Uterus (tissue), 4 donors: Measurements from ENCODE around the gene GALNT7. TPM values are rescaled to one million over a fixed set of nuclear protein-coding genes. Genes with fewer than 3 reads are reported as not detected.

Experiments used
- DNase-seq, 2 donors: peaks; one replicate each; pipeline ENCODE4 v3.0.0-alpha.2; 2019 to 2020
- H3K27ac ChIP-seq, 2 donors: fragments of 200-600 bp; sonication (generic); 1 replicate in 1 of 2; 2 replicates in 1 of 2; pipeline ENCODE4 v1.5.1; 2016 to 2018
- H3K27me3 ChIP-seq, 2 donors: fragments of 200-600 bp; sonication (generic); one replicate each; pipeline ENCODE4 v1.5.1; 2018 to 2019; ENCODE audit warnings: control low read depth in 1 of 2
- H3K36me3 ChIP-seq, 2 donors: fragments of 200-600 bp; sonication (generic); one replicate each; pipeline ENCODE4 v1.5.1; 2019; ENCODE audit warnings: control low read depth in 1 of 2
- H3K4me1 ChIP-seq, 2 donors: fragments of 200-600 bp; sonication (generic); one replicate each; pipeline ENCODE4 v1.5.1; 2018 to 2019; ENCODE audit warnings: control low read depth in 1 of 2
- H3K4me3 ChIP-seq, 2 donors: fragments of 200-600 bp; sonication (generic); 1 replicate in 1 of 2; 2 replicates in 1 of 2; pipeline ENCODE4 v1.5.1; 2018 to 2019; ENCODE audit warnings: mild to moderate bottlenecking in 1 of 2
- H3K9me3 ChIP-seq, 2 donors: fragments of 200-600 bp; sonication (generic); one replicate each; pipeline ENCODE4 v1.5.1; 2019; ENCODE audit warnings: control low read depth in 1 of 2
- CTCF ChIP-seq, 4 experiments: fragments of 200-600 bp in 2 of 4; fragments of 450-650 bp in 2 of 4; sonication (generic) in 2 of 4; IDR thresholded peaks; one replicate each; pipeline ENCODE4 v1.5.1; 2016 to 2019; ENCODE audit warnings: antibody characterized with exemption in 4 of 4, mild to moderate bottlenecking in 2 of 4, moderate library complexity in 1 of 4
- POLR2A ChIP-seq, 2 donors: fragments of 450-650 bp; IDR thresholded peaks; one replicate each; pipeline ENCODE4 v1.6.1; 2016; ENCODE audit warnings: antibody characterized with exemption in 2 of 2, mild to moderate bottlenecking in 1 of 2, moderate library complexity in 1 of 2
- intact Hi-C: fragments of 100-400 bp; cut with DNase I; formaldehyde crosslinking; loops from one replicate; pipeline ENCODE4 v1.15.1; 2023; ENCODE audit warnings: low total_unique reads
- total RNA-seq, 4 donors: library from RNA; depleted of rRNA in 3 of 4; stranded (reverse); fragments of >200 nt in 3 of 4; gene quantifications; one replicate each; pipeline versions ENCODE4 v1.1.0 to v1.2.4, GENCODE V29; 2014 to 2023
- donor health status: DM: yes; HTN: yes; CAD: no.

Gene GALNT7
- total RNA-seq, 4 donors from 2014 or later: 7.7 to 48.2 (median 19.2) TPM

- Histone ChIP-seq H3K27ac (no peak overlapping the region), H3K27me3 (no peaks in the 10 kb centered on the region), H3K36me3 (no peaks in the 10 kb centered on the region), H3K4me1 (peaks cover 5 to 14% of the 10 kb centered on the region in 2 donors), H3K4me3 (no peak overlapping the region), H3K9me3 (no peaks in the 10 kb centered on the region)
- TF ChIP-seq POLR2A (IDR thresholded peaks at IDR 0.05): no peak
- TF ChIP-seq CTCF (IDR thresholded peaks at IDR 0.05): no peak
- no peak for DNase-seq
- intact Hi-C loops: loop anchor here (5.0 kb wide), 1 partner anchor 37 kb away; no protein-coding TSS in a partner anchor
These were observed 162.0 kb downstream of the GALNT7 start for GRCh38 chr4:173330590-173330989.

GRCh38 chr4:173332021-173332487 lies 163.4 kb downstream of the GALNT7 start:
- Histone ChIP-seq H3K27me3 (no peaks in the 10 kb centered on the region), H3K4me1 (peaks cover 5 to 14% of the 10 kb centered on the region in 2 donors), H3K27ac (peak overlapping the region; percentile 27 to 100), H3K4me3 (peak overlapping the region in 1 of 2 donors; percentile 90), H3K36me3 (no peaks in the 10 kb centered on the region), H3K9me3 (no peaks in the 10 kb centered on the region)
- DNase-seq: no peak
- intact Hi-C loops: loop anchor here (5.0 kb wide), 1 partner anchor 35 kb away; no protein-coding TSS in a partner anchor
- no peak for TF ChIP-seq POLR2A (IDR thresholded peaks at IDR 0.05)
- TF ChIP-seq CTCF (IDR thresholded peaks at IDR 0.05): no peak

GRCh38 chr4:173332963-173333657 lies 164.5 kb downstream of the GALNT7 start:
- Histone ChIP-seq H3K4me3 (peak overlapping the region; percentile 90 to 100), H3K9me3 (no peaks in the 10 kb centered on the region), H3K36me3 (no peaks in the 10 kb centered on the region), H3K27me3 (no peaks in the 10 kb centered on the region), H3K4me1 (peaks cover 5 to 14% of the 10 kb centered on the region in 2 donors), H3K27ac (peak overlapping the region; percentile 99 to 100)
- no peak for DNase-seq
- intact Hi-C loops: loop anchor here (5.0 kb wide), 1 partner anchor 34 kb away; no protein-coding TSS in a partner anchor
- no peak for TF ChIP-seq POLR2A (IDR thresholded peaks at IDR 0.05)

GRCh38 chr4:173333658-173334084 lies 165.1 kb downstream of the GALNT7 start:
- intact Hi-C loops: loop anchor here (5.0 kb wide), 1 partner anchor 34 kb away; no protein-coding TSS in a partner anchor
- no peak for TF ChIP-seq CTCF (IDR thresholded peaks at IDR 0.05)
- TF ChIP-seq POLR2A (IDR thresholded peaks at IDR 0.05): no peak
- H3K4me1 ChIP-seq: peaks cover 5 to 14% of the 10 kb centered on the region in 2 donors
- H3K9me3 ChIP-seq: no peaks in the 10 kb centered on the region
- peak; percentile 63 to 71 for DNase-seq
- H3K27ac ChIP-seq: peak overlapping the region; percentile 99 to 100
- H3K27me3 ChIP-seq: no peaks in the 10 kb centered on the region
- no peaks in the 10 kb centered on the region for H3K36me3 ChIP-seq
- peak overlapping the region; percentile 90 to 100 for H3K4me3 ChIP-seq

GRCh38 chr4:173334085-173334890 lies 165.7 kb downstream of the GALNT7 start, which contains the start of gene HMGB2:
HMGB2 (minus strand) TSS chr4:173334358; CDS start chr4:173333649, 709 bp downstream.
- no peaks in the 10 kb centered on the region for H3K27me3 ChIP-seq
- peak; percentile 100 for DNase-seq
- no peaks in the 10 kb centered on the region for H3K36me3 ChIP-seq
- no peaks in the 10 kb centered on the region for H3K9me3 ChIP-seq
- peak within 1 kb of the TSS; percentile 99 to 100 for H3K27ac ChIP-seq
- no peak for TF ChIP-seq CTCF (IDR thresholded peaks at IDR 0.05)
- TF ChIP-seq POLR2A (IDR thresholded peaks at IDR 0.05): peak; percentile 95 to 98
- peak within 1 kb of the TSS; percentile 90 to 100 for H3K4me3 ChIP-seq
- intact Hi-C loops: loop anchor here (5.0 kb wide), 1 partner anchor 33 kb away; no protein-coding TSS in a partner anchor
- peaks cover 5 to 14% of the 10 kb centered on the region in 2 donors for H3K4me1 ChIP-seq
